Inflammatory macrophage treated with lipopolysaccharide for 1 hour (primary cell): ENCODE results near the gene SUPT6H.
"Not testable (repeated sequence)": the region's sequence is repeated elsewhere in the genome, so short reads cannot be mapped to it uniquely, and the experiment has no call there.

Source experiments
- DNase-seq, 2 donors: peaks; one replicate each; pipeline ENCODE4 v3.0.0-alpha.2; 2020 to 2022

SUPT6H gene

GRCh38 chr17:28720997-28721329, 59.0 kb downstream of the SUPT6H start:
- DNase-seq: not testable (repeated sequence)

GRCh38 chr17:28722417-28723158, 60.6 kb downstream of the SUPT6H start:
- DNase-seq: no peak

GRCh38 chr17:28723159-28723835, 61.3 kb downstream of the SUPT6H start:
- no peak for DNase-seq

- not testable (repeated sequence) for DNase-seq
Observed at GRCh38 chr17:28723836-28724499, 62.0 kb downstream of the SUPT6H start.

GRCh38 chr17:28724500-28725165, 62.6 kb downstream of the SUPT6H start:
- no peak for DNase-seq

- no peak for DNase-seq
Observed at GRCh38 chr17:28725166-28725659, 63.2 kb downstream of the SUPT6H start.

- peak in 1 of 2 donors; percentile 7 for DNase-seq
Observed at GRCh38 chr17:28725660-28726225, 63.7 kb downstream of the SUPT6H start.

- DNase-seq: peak; percentile 63 to 64
Observed at GRCh38 chr17:28726226-28726626, 64.2 kb downstream of the SUPT6H start, which contains the start of gene TLCD1. Gene TLCD1, minus strand, starts transcription at chr17:28726233. Its CDS starts 136 bp downstream, at chr17:28726097.

- DNase-seq: peak; percentile 80 to 98
Observed at GRCh38 chr17:28726627-28727491, 64.9 kb downstream of the SUPT6H start.

- peak; percentile 94 to 99 for DNase-seq
Observed at GRCh38 chr17:28728364-28729200, 66.6 kb downstream of the SUPT6H start, which contains the start of gene NEK8. Gene NEK8, plus strand, starts transcription at chr17:28728788. Its CDS starts 26 bp downstream, at chr17:28728814.

GRCh38 chr17:28729950-28730330, 67.9 kb downstream of the SUPT6H start:
- no peak for DNase-seq

- DNase-seq: no peak
Observed at GRCh38 chr17:28733346-28733745, 71.3 kb downstream of the SUPT6H start.

GRCh38 chr17:28734712-28735241, 72.8 kb downstream of the SUPT6H start:
- DNase-seq: no peak

GRCh38 chr17:28735242-28735722, 73.3 kb downstream of the SUPT6H start:
- DNase-seq: no peak

GRCh38 chr17:28735913-28736769, 74.1 kb downstream of the SUPT6H start:
- DNase-seq: not testable (repeated sequence)

GRCh38 chr17:28737316-28737715, 75.3 kb downstream of the SUPT6H start:
- DNase-seq: no peak

- no peak for DNase-seq
Observed at GRCh38 chr17:28737770-28738679, 76.0 kb downstream of the SUPT6H start.
